Stimulated activated CD8-positive, alpha-beta memory T cell treated with anti-CD3 and anti-CD28 coated beads, Interleukin-7, amount 100 ng/mL, for 1 hour (primary cell): ENCODE measurements around the gene ZFP36L2.
"Not testable (repeated sequence)": the region's sequence is repeated elsewhere in the genome, so short reads cannot be mapped to it uniquely, and the experiment has no call there.

Experiments
- DNase-seq, 2 donors: peaks; one replicate each; pipeline ENCODE4 v3.0.0-alpha.2; 2020; ENCODE audit warnings: low read depth in 2 of 2

Gene ZFP36L2

GRCh38 chr2:43207553-43208300 lies 18.7 kb downstream of the ZFP36L2 start:
- DNase-seq: no peak

DNA sequence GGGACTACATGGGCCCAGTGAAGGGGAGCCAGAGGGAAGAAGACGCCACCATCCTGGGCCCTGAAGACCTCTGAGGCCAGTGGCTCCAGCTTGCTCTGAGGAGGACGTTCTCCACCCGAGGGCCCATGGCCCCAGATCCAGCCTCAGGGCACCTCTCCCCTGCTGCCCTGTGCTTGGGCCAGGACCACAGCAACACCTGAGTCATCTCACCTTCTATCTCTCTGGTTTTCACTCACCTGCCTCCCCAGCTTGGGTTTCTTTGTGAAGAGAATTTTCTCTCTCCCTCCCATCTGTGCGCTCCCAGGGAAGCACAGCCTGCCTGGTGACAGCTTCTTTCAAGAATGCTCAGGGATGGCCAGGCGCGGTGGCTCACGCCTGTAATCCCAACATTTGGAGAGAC lies 19.8 kb downstream of the ZFP36L2 start:
- DNase-seq: no peak

GRCh38 chr2:43203373-43203772 lies 23.0 kb downstream of the ZFP36L2 start:
- no peak for DNase-seq

DNA sequence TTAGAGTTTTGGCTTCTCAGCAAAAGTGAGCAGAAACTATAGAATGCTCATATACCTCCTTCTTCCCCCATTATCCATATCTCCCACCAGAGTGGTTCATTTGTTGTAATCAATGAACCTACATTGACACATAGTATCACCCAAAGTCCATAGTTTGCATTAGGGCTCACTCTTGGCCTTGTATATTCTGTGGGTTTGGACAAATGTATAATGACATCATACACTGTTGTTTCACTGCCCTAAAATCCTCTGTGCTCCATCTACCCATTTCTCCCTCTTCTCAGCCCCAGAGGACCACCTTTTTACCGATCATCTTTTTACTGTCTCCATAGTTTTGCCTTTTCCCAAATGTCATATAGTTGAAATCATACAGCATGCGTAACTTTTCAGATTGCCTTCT lies 24.1 kb downstream of the ZFP36L2 start:
- no peak for DNase-seq

DNA sequence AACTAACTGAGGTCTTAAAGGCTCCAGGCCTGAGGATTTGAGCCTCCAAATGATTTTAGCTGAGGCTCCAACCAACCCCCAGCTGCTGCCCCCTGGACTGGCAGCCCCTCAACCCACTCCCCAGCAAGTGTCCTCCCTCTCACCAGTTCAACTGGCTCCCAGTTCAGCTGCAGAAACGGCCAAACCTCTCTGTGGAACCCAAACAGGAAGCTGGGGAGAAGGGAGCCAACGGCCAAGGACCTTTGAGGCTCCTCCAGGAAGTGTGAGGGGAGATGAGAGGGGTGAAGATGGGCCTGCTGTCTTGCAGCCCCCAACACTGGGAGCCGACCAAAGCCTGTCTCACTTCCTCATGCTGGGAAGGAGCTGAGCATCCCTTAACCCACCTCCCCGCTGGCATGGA lies 24.9 kb downstream of the ZFP36L2 start:
- no peak for DNase-seq

- no peak for DNase-seq
These were observed 25.4 kb downstream of the ZFP36L2 start for GRCh38 chr2:43201016-43201415.

GRCh38 chr2:43199492-43200488 lies 26.6 kb downstream of the ZFP36L2 start:
- DNase-seq: no peak

DNA sequence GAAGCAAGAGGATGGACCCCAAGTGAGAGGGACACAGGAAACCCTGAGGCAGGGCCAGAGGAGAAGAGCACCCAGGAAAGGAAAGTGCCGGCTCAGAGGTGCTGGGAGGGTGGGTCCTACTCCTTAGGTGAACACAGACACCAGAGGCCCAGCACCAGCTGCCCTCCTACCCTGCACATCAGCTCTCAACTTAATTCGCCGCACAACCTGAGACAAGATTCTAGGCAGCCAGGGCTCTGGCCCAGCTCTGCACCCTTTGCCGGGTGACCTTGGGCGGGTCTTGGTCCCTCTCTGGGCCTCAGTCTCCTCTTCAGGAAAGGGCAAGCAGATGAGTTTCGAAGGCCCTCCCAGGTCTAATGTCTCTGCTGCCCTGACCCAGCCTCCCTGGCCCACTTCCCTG lies 28.1 kb downstream of the ZFP36L2 start:
- DNase-seq: no peak

GRCh38 chr2:43197588-43197896 lies 28.9 kb downstream of the ZFP36L2 start:
- no peak for DNase-seq

DNA sequence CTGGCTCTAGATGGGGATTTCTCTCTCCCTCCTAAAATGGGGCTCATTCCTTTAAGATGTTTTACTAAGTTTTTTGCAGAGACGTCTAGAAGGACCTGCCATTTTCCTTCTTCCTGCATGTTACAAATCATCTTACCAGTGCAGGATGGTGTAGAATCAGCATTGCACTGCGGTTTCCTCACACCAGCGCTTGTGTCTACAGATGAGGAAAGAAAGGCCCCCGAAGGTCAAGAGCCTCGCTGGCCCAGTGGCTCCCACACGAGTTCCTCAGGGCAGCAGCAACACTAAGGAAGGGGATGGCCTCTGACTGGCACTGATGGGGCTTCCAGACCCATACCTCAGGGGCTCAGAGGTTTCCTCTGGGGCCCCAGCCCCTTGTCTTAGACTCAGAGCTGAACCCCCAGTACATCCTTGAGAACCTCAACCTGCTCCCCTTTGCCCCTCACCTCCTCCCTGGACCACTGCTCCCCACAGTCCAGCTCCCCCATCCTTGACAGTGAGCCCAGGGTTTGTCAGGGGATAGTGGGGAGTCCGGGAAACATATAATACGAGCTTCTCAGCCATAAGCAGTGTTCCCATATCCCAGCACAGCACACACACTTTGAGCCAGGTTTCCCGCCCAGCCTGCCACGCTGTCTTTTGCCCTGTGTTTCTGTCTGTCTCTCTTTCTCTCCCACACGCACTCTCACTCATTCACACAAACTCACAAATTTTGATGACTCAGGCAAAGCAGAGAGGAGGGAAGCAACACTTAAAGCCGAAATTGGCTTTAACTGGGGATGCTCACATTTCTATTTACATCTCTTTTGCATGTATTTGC lies 29.4 kb downstream of the ZFP36L2 start:
- no peak for DNase-seq

DNA sequence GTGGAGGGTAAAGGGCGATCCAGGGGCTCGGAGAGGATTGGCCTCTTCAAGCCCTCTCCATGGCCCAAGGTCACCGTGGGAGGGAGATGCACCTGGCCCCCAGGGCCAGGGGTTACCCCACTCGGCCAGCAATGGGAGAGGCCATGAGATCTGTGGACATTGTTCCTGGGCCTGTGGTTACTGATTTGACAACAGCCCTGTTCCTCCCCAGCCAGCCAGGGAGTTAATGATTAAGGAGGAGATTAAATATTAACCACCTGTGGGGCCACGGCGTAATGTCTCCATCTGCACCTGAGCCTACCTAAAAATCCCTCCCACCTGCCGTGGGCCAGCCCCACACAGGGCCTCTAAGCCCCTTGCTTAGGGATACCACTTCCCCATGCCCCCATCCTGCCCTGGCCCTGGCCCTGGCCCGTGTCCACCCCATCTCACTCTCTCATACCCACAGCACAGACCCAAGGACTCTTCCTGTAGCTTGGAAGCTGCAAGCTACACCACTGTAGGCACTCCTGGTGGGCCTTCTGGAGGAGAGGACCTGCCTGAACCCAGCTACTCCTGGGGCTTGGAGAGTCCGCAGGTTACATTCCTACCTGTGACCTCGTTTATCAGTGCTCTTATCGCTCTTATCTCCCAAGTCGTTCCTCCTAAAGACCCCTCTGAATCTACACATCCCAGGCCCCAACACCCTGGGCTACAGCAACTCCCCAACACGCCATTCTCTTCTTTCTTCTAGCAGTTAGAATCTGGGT lies 32.1 kb downstream of the ZFP36L2 start:
- DNase-seq: no peak

GRCh38 chr2:43193652-43194120 lies 32.7 kb downstream of the ZFP36L2 start:
- no peak for DNase-seq

DNA sequence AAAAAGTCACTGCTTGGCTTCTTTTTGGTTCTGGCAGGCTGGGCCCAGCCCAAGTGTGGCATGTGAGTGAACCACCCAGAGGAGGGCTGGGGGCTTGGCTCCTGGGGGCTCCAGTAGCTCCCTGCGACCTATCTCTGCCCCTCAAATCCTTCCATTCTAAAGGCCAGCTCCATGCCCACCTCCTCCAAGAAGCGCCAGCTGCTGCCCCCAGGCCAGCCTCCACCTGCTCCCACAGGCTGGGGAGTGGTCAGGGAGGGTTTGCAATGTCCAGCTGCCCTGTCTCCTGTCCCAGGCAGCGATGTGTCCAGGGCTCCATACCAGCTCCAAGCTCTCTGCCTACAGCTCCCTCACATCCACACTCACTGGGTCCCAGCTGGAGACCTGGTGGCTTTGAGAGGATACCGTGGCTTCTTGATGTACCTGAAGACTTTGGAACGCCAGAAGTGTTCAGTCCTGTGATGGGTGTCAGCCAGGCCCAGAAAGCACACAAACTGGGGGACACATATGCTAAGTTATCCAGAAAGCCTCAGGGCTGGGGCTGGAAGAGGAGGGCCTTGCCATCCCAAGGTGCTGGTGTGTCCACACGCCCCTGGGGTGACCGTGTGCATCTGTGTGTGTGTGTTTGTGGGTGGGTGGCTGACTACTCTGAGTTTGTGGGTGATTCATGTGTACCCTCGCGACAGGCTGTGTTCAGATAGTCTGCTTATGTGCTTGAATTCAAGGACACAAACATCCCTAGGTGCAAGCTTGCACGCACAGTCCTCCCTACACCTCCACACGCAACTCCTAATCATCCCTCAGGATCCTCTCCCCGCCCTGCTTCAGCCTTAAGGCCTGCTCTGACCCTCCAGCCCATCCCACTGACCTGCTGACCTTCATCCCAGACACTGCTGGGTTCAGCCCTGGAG lies 33.4 kb downstream of the ZFP36L2 start:
- DNase-seq: no peak

DNA sequence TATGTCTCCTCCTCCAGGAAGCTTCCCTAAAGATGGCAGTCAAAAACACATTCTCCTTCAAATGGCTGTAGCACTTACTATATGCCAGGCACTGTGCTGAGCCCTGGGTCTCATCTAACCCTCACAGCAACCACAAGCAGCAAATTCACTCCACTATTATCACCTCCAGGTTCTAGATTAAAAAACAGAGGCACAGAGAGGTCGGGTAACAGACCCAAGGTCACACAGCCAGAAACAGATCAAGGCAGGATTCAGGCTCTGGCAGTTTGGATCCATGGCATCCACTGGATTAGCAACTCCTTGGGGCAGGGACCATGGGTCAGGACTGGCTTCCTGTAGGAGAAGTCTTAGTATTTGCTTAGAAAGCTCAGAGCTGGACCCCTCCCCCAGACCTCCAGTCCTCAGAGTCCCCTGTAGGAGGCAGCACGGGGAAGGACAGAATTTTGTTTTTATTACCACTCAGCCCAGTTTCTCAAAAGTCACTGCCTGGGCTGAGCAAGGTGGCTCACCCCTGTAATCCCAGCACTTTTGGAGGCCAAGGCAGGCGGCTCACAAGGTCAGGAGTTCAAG lies 34.4 kb downstream of the ZFP36L2 start:
- no peak for DNase-seq

DNA sequence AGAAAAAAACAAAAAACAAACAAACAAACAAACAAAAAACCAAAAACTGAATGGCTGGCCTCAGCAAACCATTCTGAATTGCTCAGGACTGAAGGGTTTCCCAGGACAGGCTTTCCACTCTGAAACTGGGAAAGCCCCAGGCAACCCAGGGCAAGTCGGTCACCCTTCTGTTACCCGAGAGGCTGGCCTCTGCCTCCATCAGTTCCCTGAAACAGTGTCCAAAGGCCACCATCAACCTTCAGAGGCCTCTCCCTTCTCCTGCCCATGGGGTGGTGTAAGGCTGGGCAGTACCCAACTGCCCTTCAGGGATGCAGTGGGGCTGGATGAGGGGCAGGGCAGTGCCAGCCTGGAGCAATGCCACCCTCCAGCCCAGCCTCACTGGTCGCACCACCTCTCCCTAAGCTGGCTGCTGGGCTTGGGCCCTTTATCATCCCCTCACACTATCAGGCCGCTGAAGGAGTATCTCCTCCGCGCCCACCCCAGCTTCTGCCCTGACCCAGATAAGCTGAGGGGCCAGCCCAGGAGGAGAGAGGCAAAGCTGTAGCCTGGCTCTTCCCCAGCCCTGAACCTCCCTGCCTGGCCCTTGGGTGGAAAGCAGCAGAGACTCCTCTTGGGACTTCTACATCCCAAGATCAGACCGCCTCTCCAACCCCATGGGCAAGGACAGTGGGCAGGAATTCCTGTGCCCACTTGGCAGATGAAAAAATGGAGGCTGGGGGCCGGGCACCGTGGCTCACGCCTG lies 35.9 kb downstream of the ZFP36L2 start:
- DNase-seq: no peak

GRCh38 chr2:43189861-43190260 lies 36.5 kb downstream of the ZFP36L2 start:
- DNase-seq: not testable (repeated sequence)

DNA sequence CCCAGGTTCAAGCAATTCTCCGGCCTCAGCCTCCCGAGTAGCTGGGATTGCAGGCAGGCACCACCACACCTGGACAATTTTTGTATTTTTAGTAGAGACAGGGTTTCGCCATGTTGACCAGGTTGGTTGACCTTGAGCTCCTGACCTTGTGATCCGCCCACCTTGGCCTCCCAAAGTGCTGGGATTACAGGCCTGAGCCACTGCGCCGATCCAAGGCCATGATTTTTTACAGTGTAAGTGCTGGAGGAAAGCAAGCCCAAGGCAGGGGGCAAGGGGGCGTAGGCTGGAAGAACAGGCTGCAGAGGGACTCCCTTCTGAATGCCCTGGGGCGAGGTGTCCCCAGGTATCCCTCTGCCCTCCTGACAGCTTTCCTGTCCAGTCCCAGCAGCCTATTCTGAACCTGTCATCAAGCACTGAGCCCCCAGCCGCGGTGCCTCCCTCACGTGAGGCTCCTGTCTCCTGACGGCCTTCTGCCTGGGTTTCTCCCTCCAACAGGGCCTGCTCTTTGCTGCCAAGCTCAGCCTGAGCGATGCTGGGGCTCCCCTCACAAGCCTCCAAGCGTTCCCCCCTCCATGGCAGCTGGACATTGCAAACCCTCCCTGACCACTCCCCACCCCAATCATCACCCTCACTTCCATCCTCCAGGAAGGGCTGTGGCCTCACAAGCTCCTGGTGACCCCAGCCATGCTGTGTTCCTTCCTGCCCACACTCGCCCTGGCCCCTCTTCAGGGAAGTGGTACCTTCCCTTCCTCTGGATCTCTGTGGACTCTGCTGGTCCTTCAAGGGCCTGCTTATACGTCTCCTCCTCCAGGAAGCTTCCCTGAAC lies 37.6 kb downstream of the ZFP36L2 start:
- no peak for DNase-seq

DNA sequence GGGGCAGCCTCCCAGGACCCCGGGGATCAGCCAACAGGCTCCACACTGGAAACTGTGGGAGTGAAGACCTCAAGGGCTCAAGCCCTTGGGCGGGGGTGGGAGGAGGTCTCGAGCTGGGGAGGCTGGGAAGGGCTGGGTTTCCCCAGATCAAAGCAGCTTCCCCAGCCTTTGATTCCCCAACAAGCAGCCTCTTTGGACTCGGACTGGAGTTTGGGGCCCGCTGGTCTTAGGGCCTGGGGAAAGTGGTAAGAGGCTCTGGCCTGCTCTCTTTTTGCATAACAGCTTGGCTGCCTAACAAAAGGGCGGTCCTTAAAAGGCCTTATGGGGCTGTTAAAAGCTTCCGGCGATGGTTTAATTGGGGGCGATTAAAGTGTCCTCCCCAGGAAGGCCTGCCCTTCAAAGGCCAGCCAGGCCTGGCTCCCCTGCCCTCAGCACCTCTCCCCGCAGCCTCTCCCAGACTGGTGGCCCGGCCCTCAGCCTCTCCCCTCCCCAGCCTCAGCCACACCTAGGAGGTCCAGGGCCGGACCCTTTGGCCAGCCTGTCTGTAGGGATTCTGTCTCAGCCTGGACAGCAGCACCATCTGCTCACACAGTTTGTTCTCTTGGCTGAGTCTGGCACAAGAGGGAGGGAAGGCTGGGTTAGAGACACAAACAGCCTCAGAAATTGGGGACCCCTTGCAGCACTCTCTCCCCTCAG lies 39.6 kb downstream of the ZFP36L2 start:
- no peak for DNase-seq
